ENCODE measurements around the gene RABEP2. TPM values are rescaled to one million over a fixed set of nuclear protein-coding genes. Genes with fewer than 3 reads are reported as not detected.

The RABEP2 gene
- total and polyA plus RNA-seq, 9 of the 15 experiments (the other 6 are each of a cell fraction or from before 2014, with no cell fraction given) = 0.15 to 13.4 (median 3.5) TPM

DNA sequence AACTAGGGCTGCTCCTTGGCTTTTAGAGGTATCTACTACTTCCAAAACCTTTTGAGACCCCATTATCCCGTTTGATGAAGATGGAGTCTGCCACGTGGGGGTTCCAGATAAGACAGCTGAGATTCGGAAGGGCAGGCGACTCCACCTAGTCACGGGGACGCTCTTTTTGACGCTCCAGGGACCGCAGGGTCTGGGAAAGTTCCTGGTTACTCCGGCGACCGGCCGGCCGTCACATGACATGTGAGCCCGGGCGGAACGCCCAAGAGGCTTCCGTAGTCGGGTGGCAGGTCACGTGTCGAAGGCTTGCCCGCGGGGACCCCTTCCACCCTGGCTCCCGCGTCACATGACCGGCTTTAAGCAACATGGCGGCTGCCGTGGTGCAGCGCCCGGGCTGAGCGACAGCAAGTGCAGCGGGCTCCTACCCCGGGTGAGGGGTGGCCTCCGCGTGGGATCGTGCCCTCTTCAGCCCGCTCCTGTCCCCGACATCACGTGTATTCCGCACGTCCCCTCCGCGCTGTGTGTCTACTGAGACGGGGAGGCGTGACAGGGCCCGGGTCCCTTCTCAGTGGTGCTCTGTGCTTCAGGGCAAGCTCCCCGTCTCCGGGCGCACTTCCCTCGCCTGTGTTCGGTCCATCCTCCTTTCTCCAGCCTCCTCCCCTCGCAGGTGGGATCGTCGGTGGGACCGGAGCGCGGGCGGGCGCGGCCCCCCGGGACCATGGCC is 49.6 kb upstream of the RABEP2 start, which contains the start of gene SPNS1 (continued):
- TF ChIP-seq BCLAF1 (IDR thresholded peaks at IDR 0.05; ENCODE audit: borderline replicate concordance in 1 of 2, control insufficient read depth in 1 of 2, low read depth in 2 of 2, low read length in 1 of 2) = no peak
- peak; percentile 49; the same call in 1 of the 2 replicates for TF ChIP-seq NCOR1 (IDR thresholded peaks at IDR 0.05)
- no peak for TF ChIP-seq YBX1 (IDR thresholded peaks at IDR 0.05)
- no peak for TF ChIP-seq PTRF (tag; IDR thresholded peaks at IDR 0.05)
- TF ChIP-seq THRA (IDR thresholded peaks at IDR 0.05) = no peak
- peak in 1 of 2 experiments; percentile 54; a peak in 2 of 4 replicates for TF ChIP-seq TRIM24 (IDR thresholded peaks at IDR 0.05)
- TF ChIP-seq, protein P1, sequence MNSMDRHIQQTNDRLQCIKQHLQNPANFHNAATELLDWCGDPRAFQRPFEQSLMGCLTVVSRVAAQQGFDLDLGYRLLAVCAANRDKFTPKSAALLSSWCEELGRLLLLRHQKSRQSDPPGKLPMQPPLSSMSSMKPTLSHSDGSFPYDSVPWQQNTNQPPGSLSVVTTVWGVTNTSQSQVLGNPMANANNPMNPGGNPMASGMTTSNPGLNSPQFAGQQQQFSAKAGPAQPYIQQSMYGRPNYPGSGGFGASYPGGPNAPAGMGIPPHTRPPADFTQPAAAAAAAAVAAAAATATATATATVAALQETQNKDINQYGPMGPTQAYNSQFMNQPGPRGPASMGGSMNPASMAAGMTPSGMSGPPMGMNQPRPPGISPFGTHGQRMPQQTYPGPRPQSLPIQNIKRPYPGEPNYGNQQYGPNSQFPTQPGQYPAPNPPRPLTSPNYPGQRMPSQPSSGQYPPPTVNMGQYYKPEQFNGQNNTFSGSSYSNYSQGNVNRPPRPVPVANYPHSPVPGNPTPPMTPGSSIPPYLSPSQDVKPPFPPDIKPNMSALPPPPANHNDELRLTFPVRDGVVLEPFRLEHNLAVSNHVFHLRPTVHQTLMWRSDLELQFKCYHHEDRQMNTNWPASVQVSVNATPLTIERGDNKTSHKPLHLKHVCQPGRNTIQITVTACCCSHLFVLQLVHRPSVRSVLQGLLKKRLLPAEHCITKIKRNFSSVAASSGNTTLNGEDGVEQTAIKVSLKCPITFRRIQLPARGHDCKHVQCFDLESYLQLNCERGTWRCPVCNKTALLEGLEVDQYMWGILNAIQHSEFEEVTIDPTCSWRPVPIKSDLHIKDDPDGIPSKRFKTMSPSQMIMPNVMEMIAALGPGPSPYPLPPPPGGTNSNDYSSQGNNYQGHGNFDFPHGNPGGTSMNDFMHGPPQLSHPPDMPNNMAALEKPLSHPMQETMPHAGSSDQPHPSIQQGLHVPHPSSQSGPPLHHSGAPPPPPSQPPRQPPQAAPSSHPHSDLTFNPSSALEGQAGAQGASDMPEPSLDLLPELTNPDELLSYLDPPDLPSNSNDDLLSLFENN (IDR thresholded peaks at IDR 0.05; ENCODE audit: low read depth in 2 of 2, low read length in 2 of 2) = 0 out of 4 replicates have a peak, but pooled peaks of 1 of the 2 experiments have one; percentile 65
- peak; percentile 65 for TF ChIP-seq JUND (IDR thresholded peaks at IDR 0.05; ENCODE audit: borderline replicate concordance, low read depth, low read length)
- TF ChIP-seq JUND (tag; IDR thresholded peaks at IDR 0.05; ENCODE audit: borderline replicate concordance, low read depth, low read length) = peak; percentile 10; the same call in 1 of the 3 replicates
- TF ChIP-seq ZNF717 (CRISPR knock-in tag; IDR thresholded peaks at IDR 0.05) = no peak
- no peak for TF ChIP-seq NBN (IDR thresholded peaks at IDR 0.05; ENCODE audit: low read depth)
- TF ChIP-seq, protein P2, sequence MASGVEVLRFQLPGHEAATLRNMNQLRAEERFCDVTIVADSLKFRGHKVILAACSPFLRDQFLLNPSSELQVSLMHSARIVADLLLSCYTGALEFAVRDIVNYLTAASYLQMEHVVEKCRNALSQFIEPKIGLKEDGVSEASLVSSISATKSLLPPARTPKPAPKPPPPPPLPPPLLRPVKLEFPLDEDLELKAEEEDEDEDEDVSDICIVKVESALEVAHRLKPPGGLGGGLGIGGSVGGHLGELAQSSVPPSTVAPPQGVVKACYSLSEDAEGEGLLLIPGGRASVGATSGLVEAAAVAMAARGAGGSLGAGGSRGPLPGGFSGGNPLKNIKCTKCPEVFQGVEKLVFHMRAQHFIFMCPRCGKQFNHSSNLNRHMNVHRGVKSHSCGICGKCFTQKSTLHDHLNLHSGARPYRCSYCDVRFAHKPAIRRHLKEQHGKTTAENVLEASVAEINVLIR (CRISPR knock-in tag; IDR thresholded peaks at IDR 0.05) = peak; percentile 33; the same call in 1 of the 2 replicates
- TF ChIP-seq BRD4 (IDR thresholded peaks at IDR 0.05) = no peak
- TF ChIP-seq MITF (IDR thresholded peaks at IDR 0.05) = peak; percentile 98
- 0 out of 4 replicates have a peak, but pooled peaks of 1 of the 2 experiments have one; percentile 44 for TF ChIP-seq FOXA3 (CRISPR knock-in tag; conservative IDR thresholded peaks at IDR 0.05 in 1 of 2, IDR thresholded peaks at IDR 0.05 in 1 of 2)
- no peak for TF ChIP-seq ZNF75A (CRISPR knock-in tag; IDR thresholded peaks at IDR 0.05)
- no peak; the same call in 1 of the 2 replicates for TF ChIP-seq NFRKB (IDR thresholded peaks at IDR 0.05; ENCODE audit: low read depth)
